Activated T-helper 17 cell treated with anti-CD3 and anti-CD28 coated beads, Interleukin-2, amount 50 U/mL, for 72 hours (primary cell): ENCODE results near the gene NDUFS8. TPM values are rescaled to one million over a fixed set of nuclear protein-coding genes. Genes with fewer than 3 reads are reported as not detected.

Experiments used
- ATAC-seq: fragments of 150-1000 bp; cut with Tn5 transposase; replicated peaks from 2 replicates; pipeline ENCODE4 v1.10.0; 2021; ENCODE audit warnings: mild to moderate bottlenecking, moderate library complexity
- H3K27ac Mint-ChIP-seq: one replicate; pipeline ENCODE4 v1.8.0; 2022; ENCODE audit warnings: mixed read lengths
- H3K27me3 Mint-ChIP-seq: one replicate; pipeline ENCODE4 v1.8.0; 2022; ENCODE audit warnings: mixed read lengths
- H3K36me3 Mint-ChIP-seq: one replicate; pipeline ENCODE4 v1.8.0; 2022; ENCODE audit warnings: low read depth, mild to moderate bottlenecking, mixed read lengths
- H3K4me1 Mint-ChIP-seq: one replicate; pipeline ENCODE4 v1.8.0; 2022; ENCODE audit warnings: mixed read lengths
- H3K4me3 Mint-ChIP-seq: one replicate; pipeline ENCODE4 v1.8.0; 2022; ENCODE audit warnings: mild to moderate bottlenecking, mixed read lengths
- H3K9me3 Mint-ChIP-seq: one replicate; pipeline ENCODE4 v1.8.0; 2022; ENCODE audit warnings: mixed read lengths
- total RNA-seq, 2 donors: library from RNA; stranded (reverse); gene quantifications; one replicate each; pipeline ENCODE4 v1.2.3, GENCODE V29; 2022

Gene NDUFS8
- total RNA-seq, 2 donors from 2014 or later = 75.0 to 131 TPM

DNA sequence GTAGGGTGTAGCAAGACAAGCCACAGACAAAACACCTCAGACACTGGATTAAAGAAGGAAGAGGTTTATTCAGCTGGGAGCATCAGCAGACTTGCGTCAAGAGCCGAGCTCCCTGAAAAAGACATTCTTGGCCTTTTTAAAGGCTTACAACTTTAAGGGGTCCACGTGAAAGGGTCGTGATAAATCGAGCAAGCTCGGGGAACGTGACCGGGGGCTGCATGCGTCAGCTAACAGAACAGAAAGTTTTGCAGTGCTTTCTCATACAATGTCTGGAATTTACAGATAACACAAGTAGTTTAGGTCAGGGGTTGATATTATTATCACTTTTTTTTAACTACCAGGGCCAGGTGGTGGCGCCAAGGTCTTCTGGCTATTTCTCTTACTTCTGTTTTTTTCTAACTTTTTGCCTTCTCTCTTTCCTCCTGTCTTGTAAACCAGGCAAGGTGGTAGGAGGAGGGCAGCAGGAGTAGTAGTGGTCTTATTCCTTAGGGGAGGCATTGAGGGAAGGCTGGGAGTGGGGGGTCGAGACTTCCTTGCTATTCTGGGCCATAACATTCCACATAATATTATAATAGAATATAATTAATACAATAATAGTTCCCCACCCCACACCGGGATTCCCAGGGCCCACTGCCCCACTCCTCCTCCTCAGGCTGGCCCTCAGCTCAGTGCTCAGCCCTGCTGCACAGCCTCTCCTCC, 20.9 kb upstream of the NDUFS8 start:
- Mint-ChIP-seq H3K4me3 (no peak overlapping the region), H3K27me3 (no peaks in the 10 kb centered on the region), H3K9me3 (no peaks in the 10 kb centered on the region), H3K27ac (peak overlapping the region; percentile 30), H3K36me3 (no peaks in the 10 kb centered on the region), H3K4me1 (no peaks in the 10 kb centered on the region)
- ATAC-seq = no peak

DNA sequence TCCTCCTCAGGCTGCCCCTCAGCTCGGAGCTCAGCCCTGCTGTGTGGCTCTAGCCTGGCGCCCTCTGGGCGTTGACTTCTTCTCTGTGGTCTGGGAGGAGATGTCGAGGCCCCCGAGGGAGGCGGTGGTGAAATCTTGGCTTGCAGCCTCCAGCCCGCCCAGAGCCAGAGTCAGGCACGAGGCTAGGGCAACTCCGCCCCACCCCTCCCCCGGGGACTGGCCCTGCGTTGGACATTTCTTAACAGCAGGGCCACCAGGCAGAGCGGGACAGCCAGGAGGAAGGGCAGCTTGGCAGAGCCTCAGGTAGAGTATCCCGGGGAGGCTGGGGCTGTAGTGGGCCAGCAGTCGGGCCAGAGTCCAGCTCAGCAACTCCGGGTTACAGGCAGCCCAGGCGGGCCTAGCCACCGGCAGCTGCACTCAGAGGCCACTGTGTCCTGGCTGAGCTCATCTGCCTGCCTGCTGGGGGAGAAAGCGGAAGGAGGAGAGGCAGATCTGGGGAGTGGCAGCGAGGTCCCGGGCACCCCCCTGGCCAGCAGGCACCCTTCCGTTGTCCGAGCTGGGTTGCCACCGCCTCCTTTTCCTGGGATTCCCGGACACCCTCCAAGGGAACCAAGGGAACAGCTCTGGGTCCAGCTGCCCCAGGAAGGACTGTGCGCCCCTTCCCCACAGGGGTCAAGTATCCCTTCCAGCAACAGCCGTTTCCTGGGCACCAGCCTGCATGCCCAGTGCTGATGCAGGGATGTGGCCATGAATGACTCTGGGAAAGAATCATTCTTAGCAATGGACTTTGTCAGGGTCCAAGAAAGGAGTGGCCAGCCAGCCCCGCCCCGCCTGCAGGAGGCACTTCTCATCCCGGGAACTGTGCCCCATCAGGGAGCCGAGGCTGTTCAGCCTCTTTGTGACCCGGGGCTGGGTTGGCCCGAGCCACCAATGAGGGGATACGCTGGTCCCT, 20.1 kb upstream of the NDUFS8 start, which contains the start of gene ALDH3B1:
TSS of gene ALDH3B1 (plus strand) at position 238 of the 952 bp plus-strand sequence. CDS start 4,971 bp downstream, outside the sequence.
- no peaks in the 10 kb centered on the region for H3K27me3 Mint-ChIP-seq
- peak within 1 kb of the TSS; percentile 30 for H3K27ac Mint-ChIP-seq
- no peak within 1 kb of the TSS for H3K4me3 Mint-ChIP-seq
- H3K4me1 Mint-ChIP-seq = no peaks in the 10 kb centered on the region
- no peaks in the 10 kb centered on the region for H3K36me3 Mint-ChIP-seq
- ATAC-seq = peak; percentile 9
- H3K9me3 Mint-ChIP-seq = no peaks in the 10 kb centered on the region

DNA sequence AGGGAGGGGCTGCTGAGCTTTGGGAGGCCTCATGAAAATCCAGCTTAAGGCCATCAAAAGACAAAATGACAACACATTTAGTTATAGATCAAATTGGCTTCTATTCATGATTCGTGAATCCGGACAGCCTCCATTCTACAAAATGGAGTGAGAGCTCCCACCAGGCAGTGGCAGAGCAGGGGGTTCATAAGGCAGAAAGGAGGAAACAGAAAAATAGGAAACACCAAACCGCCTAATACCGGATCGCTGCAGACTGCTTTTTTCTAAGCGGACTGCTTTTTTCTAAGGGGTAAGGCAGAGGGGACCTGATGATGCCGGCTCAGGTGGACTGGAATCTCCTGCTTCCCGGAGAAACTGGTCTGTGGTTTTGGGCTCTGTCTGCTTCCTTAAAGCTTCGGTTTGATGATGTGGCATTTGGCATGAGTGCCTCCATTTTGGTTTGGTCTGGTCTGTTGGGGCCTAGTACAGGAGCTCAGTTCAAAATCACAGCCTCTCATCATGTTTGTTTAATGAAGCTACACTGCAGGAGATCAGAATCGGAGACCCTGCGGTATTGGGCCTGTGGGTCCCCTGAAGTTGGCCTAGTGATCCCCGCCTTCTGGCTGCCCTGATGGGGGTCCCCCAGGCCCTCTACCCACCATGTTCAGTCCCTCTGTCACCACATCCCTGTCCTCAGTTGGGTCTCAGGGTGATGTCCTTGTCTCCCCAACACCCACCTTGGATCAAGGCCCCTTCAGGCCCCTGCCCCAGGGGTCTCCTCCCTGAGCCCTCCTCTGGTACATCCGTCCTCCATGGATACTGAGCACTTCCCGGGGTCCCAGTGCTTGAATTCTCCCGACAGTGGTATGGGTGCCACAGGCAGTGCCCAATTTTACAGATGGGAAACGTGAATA, 19.2 kb upstream of the NDUFS8 start:
- Mint-ChIP-seq H3K27me3 (no peaks in the 10 kb centered on the region), H3K27ac (no peak overlapping the region), H3K36me3 (no peaks in the 10 kb centered on the region), H3K4me1 (no peaks in the 10 kb centered on the region), H3K4me3 (no peak overlapping the region), H3K9me3 (no peaks in the 10 kb centered on the region)
- ATAC-seq = no peak

DNA sequence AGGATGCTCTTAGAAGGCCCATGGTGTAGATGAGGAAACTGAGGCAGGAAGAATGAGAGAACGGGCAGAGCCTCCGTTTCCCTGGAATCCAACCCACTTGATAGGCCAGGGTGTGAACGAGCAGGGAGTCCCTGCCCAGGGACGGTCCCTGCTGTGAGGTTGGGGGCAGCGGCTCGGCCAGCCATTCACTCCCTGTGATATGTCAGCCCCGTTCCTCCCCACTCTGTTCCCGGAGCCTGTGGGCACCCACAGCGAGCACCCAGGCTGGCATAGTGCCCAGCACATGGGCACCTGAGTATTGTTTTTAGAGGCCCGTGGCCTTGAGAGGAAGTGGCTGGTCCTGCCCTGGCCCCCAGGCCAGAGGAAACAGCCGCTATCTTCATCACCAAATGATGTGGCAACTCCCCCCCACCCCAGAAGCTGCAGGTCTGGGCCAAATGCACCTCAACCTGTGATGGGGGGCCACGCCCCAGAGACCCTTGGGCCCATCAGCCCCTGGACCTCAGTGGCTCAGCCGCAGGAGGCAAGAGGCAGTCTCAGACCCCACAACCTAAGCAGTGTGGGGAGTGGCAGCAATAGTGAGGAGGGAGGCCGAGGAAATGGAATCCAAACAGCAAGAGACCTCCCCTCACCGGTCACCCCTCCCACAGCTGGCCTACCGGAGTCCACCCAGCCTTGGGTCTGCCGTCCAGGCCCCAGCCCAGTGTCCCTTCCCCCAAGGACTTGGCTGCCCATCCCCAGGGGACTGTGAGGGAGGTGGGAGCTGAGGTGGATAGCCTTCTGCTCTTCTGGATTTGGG, 18.2 kb upstream of the NDUFS8 start:
- Mint-ChIP-seq H3K4me3 (no peak overlapping the region), H3K27ac (no peak overlapping the region), H3K27me3 (no peaks in the 10 kb centered on the region), H3K9me3 (no peaks in the 10 kb centered on the region), H3K36me3 (no peaks in the 10 kb centered on the region), H3K4me1 (no peaks in the 10 kb centered on the region)
- no peak for ATAC-seq

DNA sequence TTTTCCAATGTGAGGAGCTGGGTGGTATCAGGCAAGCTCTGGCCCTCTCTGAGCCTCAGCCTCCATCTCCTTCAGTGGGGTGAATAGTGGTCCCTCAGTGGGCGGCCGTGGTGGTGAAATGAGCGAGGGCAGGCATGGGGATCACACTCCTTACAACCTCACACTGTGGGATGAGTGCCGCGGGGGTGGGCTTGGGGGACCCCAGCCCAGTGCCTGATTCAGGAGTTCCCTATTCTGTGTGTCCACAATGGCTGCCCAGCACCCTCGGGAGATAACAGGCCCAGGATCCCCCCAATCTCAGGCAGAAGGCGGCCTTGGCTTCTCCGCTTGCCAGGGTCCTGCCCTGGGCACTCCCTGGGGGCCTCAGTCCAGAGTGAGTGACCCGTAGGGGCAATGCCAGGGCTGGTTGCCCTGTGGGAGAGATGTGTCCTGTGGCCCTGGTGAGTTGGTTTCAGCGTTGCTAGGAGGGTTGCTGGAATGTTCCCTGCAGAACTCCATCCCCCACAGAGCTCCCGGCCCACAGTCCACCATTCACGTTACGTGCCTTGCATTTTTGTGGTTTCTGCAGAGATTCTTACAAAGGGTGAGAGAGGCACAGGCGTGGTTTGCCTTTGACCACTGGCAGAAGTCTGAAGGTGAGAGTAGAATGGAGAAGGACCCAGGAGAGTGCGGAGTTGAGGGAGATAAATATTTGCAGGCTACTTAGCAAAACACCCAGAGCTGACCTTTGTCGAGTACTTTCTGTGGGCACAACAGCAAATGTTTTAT, 17.5 kb upstream of the NDUFS8 start:
- Mint-ChIP-seq H3K36me3 (no peaks in the 10 kb centered on the region), H3K4me1 (no peaks in the 10 kb centered on the region), H3K27me3 (no peaks in the 10 kb centered on the region), H3K4me3 (no peak overlapping the region), H3K9me3 (no peaks in the 10 kb centered on the region), H3K27ac (no peak overlapping the region)
- ATAC-seq = no peak

DNA sequence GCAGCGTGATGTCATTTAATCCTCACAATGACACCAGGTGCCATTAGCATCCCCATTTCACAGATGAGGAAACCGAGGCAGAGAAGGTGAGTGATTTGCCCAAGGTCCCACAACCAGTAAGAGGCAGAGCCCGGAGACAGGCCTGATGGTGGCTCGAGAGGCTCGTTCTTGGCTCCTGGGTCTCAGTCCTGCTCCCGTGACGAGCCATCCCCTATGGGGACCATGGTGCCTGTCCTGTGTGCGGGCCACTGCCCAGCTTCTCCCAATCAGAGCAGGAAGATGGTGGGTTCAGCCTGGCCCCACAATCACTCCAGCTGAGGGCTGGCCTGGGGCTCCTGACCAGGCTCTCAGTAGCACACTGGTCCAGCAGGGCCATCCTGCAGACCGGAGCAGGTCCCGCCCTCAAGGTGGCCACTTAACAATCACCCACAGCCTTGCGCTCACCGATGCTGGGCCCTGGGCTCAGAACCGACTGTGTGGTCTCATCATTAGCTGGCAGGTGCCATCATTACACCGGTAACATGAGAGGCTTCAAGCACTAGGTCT, 16.8 kb upstream of the NDUFS8 start:
- no peaks in the 10 kb centered on the region for H3K4me1 Mint-ChIP-seq
- no peaks in the 10 kb centered on the region for H3K27me3 Mint-ChIP-seq
- H3K4me3 Mint-ChIP-seq = no peak overlapping the region

DNA sequence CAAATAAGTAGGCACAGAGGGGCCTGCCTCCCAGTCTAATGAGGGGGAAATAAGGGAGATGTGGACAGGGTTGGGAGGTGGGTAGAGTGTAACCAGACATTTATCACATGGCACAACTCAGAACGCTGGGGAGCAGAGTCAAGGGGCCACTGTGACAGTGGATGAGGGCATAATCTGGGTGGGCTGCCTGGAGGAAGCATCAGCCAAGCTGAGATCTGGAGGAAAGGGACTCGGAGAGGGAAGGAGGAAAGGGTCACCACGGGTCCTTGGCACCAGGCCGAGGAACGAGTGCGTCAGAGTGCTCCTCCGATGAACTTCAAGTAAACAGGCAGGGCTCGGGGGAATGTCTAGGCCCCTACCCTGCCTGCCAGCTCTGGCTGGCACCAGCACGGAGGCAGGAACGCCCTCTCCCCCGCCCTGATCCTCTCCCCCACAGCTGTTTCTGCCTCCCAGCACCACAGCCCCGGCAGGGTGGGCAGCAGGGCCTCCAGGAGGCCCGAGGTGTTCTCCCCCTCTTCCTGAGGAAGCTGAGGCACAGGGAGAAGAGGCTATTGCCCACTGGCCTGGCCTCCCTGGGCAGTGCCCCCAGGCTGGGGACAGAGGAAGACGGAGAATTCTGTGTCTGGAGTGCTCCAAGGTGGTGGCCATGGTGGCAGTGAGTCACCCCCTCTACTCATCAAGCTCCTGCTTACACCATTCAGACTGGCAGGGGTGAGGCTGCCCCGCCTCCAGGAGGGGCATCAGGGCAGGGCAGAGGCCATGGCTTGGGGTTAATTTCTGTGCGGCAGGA, 16.1 kb upstream of the NDUFS8 start:
- peak; percentile 50 for ATAC-seq
- Mint-ChIP-seq H3K27ac (no peak overlapping the region), H3K4me1 (no peaks in the 10 kb centered on the region)

More for the DNA sequence above, 16.8 kb upstream of the NDUFS8 start:
- H3K9me3 Mint-ChIP-seq = no peaks in the 10 kb centered on the region
- ATAC-seq = no peak
- H3K36me3 Mint-ChIP-seq = no peaks in the 10 kb centered on the region
- H3K27ac Mint-ChIP-seq = no peak overlapping the region

DNA sequence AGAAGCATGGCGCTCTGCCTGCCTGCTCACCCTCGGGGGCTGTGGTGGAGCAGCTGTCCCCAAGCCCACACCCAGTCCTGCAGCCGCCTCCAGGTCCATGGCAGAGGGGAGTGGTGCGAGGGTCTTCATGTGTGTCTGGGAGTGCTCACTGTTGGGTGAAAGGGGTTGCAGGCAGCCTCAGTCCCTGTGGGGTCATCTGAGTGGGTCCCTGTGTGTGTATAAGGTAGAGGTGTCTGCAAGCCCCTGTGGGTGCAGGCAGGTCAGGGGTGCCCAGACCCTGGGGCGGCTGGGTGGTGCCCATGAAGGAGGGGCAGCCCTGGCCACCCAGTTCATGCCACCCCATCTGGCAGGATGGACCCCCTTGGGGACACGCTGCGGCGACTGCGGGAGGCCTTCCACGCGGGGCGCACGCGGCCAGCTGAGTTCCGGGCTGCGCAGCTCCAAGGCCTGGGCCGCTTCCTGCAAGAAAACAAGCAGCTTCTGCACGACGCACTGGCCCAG, 15.5 kb upstream of the NDUFS8 start:
- Mint-ChIP-seq H3K4me3 (no peak overlapping the region), H3K4me1 (no peaks in the 10 kb centered on the region), H3K27me3 (no peaks in the 10 kb centered on the region), H3K36me3 (no peaks in the 10 kb centered on the region), H3K9me3 (no peaks in the 10 kb centered on the region), H3K27ac (no peak overlapping the region)
- ATAC-seq = no peak

More for the DNA sequence above, 16.1 kb upstream of the NDUFS8 start:
- Mint-ChIP-seq H3K36me3 (no peaks in the 10 kb centered on the region), H3K4me3 (no peak overlapping the region), H3K9me3 (no peaks in the 10 kb centered on the region), H3K27me3 (no peaks in the 10 kb centered on the region)

DNA sequence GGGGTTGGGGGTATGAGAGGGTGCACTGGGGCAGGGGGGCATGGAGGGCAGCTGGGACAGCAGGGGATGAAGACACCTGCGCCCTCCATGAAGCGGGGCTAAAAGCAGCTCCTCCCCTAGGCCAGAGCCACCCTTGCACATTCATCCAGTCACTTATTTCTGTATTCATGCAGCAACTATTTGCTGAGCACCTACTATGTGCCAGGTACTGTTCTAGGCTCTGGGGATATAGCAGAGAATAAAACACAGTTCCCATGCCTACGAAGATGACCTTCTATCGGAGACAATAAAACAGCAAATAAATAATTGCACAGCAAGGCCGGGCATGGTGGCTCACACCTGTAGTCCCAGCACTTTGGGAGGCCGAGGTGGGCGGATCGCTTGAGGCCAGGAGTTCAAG, 15.0 kb upstream of the NDUFS8 start:
- no peaks in the 10 kb centered on the region for H3K27me3 Mint-ChIP-seq
- H3K9me3 Mint-ChIP-seq = no peaks in the 10 kb centered on the region
- H3K4me1 Mint-ChIP-seq = no peaks in the 10 kb centered on the region
- H3K4me3 Mint-ChIP-seq = no peak overlapping the region
- H3K27ac Mint-ChIP-seq = no peak overlapping the region
- H3K36me3 Mint-ChIP-seq = no peaks in the 10 kb centered on the region
- ATAC-seq = no peak

DNA sequence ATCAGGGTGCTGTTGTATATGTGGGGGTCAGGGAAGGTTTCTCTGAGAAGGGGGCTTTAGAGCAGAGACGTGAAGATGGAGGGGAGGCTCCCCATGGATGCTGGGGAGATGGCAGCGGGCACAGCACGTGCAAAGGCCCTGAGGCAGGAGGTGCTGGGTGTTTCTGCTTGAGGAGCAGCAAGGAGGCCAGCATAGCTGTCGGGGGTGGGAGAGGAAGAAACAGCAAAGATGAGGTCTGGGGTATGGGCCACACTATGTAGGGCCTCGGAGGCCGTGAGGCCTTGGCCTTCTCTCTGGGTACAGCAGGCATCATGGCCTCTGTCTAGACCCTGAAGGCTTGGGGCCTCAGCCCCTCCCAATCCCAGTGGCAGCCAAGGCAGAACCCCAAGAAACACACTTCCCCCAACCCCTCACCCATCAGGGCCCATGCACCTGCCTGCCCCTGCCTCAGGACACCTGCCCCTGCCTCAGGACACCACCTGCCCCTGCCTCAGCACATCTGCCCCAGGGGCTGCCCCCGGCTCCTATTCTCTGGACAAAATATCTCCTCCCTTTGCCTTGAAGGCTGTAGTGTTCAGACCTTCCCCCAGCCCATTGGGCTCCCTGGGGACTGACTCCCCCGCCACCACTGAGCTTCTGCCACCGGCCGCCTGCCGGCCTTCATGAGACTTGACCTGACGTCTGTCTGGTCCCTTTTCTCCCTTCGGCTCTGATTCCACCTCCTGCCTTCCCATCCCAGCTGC, 14.1 kb upstream of the NDUFS8 start:
- Mint-ChIP-seq H3K9me3 (no peaks in the 10 kb centered on the region), H3K36me3 (no peaks in the 10 kb centered on the region), H3K4me3 (no peak overlapping the region), H3K27me3 (no peaks in the 10 kb centered on the region), H3K27ac (no peak overlapping the region), H3K4me1 (no peaks in the 10 kb centered on the region)
- ATAC-seq = no peak

DNA sequence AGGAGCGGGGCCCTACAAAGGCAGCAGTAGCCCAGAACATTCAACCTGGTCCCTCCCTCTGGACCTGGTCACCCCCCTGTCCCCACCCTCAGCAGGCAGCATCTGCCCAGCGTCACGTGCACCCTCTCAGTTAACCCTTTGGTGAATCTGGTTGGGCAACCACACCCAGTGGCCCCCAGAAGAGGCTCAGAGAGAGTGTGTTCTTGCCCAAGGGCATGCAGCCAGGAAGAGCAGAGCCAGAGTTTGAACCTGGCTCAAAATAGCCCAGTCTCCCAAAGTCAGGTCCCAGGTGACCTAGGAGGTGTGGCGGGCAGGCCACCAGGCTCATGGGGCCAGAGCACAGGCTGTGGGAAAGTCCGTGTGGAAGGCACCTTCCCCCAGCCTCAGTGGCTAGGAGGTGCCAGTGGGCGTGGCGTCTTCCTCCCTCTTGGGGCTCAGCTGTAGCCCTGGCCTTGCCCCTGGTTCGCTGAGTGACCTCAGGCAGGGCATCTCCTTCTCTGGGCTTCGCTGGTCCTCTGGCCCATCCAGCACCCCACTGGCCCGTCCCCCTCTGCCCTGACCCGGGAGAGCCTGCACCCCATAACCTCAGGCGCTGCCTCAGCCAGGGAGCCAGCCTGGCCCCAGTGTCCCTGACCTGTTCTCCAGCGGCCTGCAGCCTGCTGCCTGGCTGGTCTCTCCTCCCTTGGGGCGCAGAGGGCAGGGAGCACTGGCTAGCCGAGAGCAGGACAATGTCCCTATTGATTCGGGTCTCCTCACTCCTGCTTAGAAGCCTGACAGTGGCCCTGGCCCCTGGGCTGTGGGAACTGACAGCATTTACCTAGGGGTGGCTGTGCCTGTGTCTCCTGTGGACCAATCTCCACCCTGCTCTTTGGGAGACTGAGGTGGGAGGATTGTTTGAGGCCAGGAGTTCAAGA, 13.3 kb upstream of the NDUFS8 start:
- H3K4me3 Mint-ChIP-seq = no peak overlapping the region
- no peak for ATAC-seq
- no peaks in the 10 kb centered on the region for H3K9me3 Mint-ChIP-seq
- no peaks in the 10 kb centered on the region for H3K27me3 Mint-ChIP-seq
- no peaks in the 10 kb centered on the region for H3K4me1 Mint-ChIP-seq
- no peaks in the 10 kb centered on the region for H3K36me3 Mint-ChIP-seq
- H3K27ac Mint-ChIP-seq = no peak overlapping the region
